CD4-positive, alpha-beta T cell (primary cell): ENCODE results near the gene GANAB. TPM values are rescaled to one million over a fixed set of nuclear protein-coding genes. Genes with fewer than 3 reads are reported as not detected.

Experiments used
- ATAC-seq: fragments of 200-7000 bp; cut with Tn5 transposase; one replicate; pipeline ENCODE4 v1.10.0; 2022; ENCODE audit warnings: mild to moderate bottlenecking; ENCODE audit not compliant: poor library complexity
- CTCF ChIA-PET: fragments of 350-600 bp; sonication (Branson Sonifier 250); formaldehyde crosslinking; loops from one replicate; lab custom pipeline; 2021; ENCODE audit warnings: antibody characterized with exemption, inconsistent platforms; lab: Charles Lee
- POLR2A ChIA-PET: fragments of 350-600 bp; sonication (Branson Sonifier 250); formaldehyde crosslinking; loops from one replicate; lab custom pipeline; 2021; ENCODE audit warnings: antibody characterized with exemption, inconsistent platforms; lab: Charles Lee
- DNase-seq, 14 experiments: peaks; one replicate each; pipeline ENCODE4 v3.0.0-alpha.2; 2013 to 2020; ENCODE audit warnings: mixed read lengths in 2 of 14
- H3K27ac ChIP-seq, 2 donors: one replicate each; pipeline versions ENCODE4 v1.5.1 to v1.7.0; 2013; ENCODE audit warnings: low read length in 2 of 2, low read depth in 1 of 2, mild to moderate bottlenecking in 1 of 2
- H3K27me3 ChIP-seq, 2 experiments: 1 replicate in 1 of 2; 2 replicates in 1 of 2; pipeline versions ENCODE4 v1.6.1 to v1.7.0; 2013; ENCODE audit warnings: low read length in 2 of 2, control low read depth in 1 of 2, mild to moderate bottlenecking in 1 of 2, moderate library complexity in 1 of 2; ENCODE audit not compliant: insufficient read depth in 2 of 2, control insufficient read depth in 1 of 2
- H3K36me3 ChIP-seq: one replicate; pipeline ENCODE4 v1.6.1; 2013; ENCODE audit warnings: low read length, control low read depth; ENCODE audit not compliant: insufficient read depth
- H3K4me1 ChIP-seq: one replicate; pipeline ENCODE4 v1.6.1; 2013; ENCODE audit warnings: low read length, control low read depth; ENCODE audit not compliant: insufficient read depth
- H3K4me3 ChIP-seq: one replicate; pipeline ENCODE4 v1.5.1; 2013; ENCODE audit warnings: mild to moderate bottlenecking, low read length, moderate library complexity
- H3K9me3 ChIP-seq, 2 experiments: 1 replicate in 1 of 2; 2 replicates in 1 of 2; pipeline versions ENCODE4 v1.6.1 to v1.7.0; 2013; ENCODE audit warnings: low read length in 2 of 2, mild to moderate bottlenecking in 2 of 2, control low read depth in 1 of 2, moderate library complexity in 1 of 2; ENCODE audit not compliant: control insufficient read depth in 1 of 2, insufficient read depth in 1 of 2
- H3K27ac Mint-ChIP-seq: one replicate; pipeline ENCODE4 v1.8.0; 2020; ENCODE audit warnings: mixed read lengths
- H3K27me3 Mint-ChIP-seq: one replicate; pipeline ENCODE4 v1.8.0; 2021; ENCODE audit warnings: mixed read lengths
- H3K36me3 Mint-ChIP-seq: one replicate; pipeline ENCODE4 v1.8.0; 2021; ENCODE audit warnings: low read depth, mixed read lengths
- H3K4me1 Mint-ChIP-seq: one replicate; pipeline ENCODE4 v1.8.0; 2021; ENCODE audit warnings: low read depth, mixed read lengths
- H3K4me3 Mint-ChIP-seq: one replicate; pipeline ENCODE4 v1.8.0; 2020; ENCODE audit warnings: mild to moderate bottlenecking, mixed read lengths
- H3K9me3 Mint-ChIP-seq: one replicate; pipeline ENCODE4 v1.8.0; 2020; ENCODE audit warnings: mixed read lengths
- CTCF ChIP-seq: fragments of 200-600 bp; IDR thresholded peaks from one replicate; pipeline ENCODE4 v1.8.0; 2022; ENCODE audit warnings: antibody characterized with exemption, mild to moderate bottlenecking
- intact Hi-C, 2 experiments: fragments of 100-400 bp; cut with DNase I in 1 of 2; cut with micrococcal nuclease in 1 of 2; formaldehyde crosslinking; loops; one replicate each; pipeline versions ENCODE4 v1.15.1 to v1.9.0; 2023 to 2025; cut with DNase I, micrococcal nuclease
- total RNA-seq, 174 experiments: library from RNA in 2 of 174; stranded (reverse) in 2 of 174; gene quantifications; one replicate each; pipeline ENCODE4 v1.2.3 and lab custom pipeline; 2021 to 2026

GANAB gene
- total RNA-seq, 2 experiments from 2014 or later, result 181 to 182 TPM

DNA sequence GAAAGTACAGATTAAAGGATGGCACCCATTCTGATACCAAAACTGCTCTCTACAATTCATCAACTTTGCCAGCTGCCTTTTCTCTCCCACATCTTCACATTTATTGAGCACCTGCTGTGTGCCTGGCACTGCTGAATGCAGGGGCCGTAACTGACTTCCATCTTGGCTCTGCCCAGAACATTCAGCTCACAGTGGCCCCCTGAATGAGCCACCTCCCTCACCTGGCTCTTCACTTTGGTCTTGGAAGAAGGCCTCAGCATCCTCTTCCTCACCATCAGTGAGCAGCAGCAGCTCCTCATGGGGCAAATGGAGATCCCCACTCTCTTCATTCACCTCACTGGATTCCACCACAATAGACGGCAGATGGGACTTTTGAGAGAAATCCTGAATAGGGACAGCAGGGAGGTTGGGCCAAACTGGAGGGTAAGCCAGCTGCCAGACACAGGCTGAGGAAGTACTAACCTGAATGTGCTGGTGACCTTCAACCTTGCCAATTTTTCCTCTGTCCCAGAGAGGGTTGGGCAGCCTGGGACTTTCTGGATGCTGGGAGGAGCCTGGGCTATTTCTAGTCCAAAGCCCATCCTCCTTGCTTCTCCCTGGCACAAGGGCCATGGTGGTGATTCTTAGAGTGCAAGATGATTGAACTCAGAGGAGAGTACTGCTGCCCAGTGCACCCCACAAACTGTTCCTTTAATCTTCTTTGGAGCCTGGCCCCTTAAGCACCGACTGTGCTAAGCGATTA lies 23.2 kb upstream of the GANAB start:
- ChIA-PET POLR2A (interaction anchor here (0.7 to 6.4 kb wide), 10 partner anchors 16 to 171 kb away, joined by 3 to 94 read pairs (median 16); partner anchors contain the start of genes EEF1G, HNRNPUL2, INTS5 and MTA2), CTCF (interaction anchor here (0.6 to 1.1 kb wide), 2 partner anchors 47 to 245 kb away, joined by 3 read pairs; no protein-coding TSS in a partner anchor)
- intact Hi-C loops, result loop anchor here (2.0 to 10.0 kb wide), 5 partner anchors 17 to 875 kb away; partner anchors contain the start of genes BSCL2 (in 2 of the 2), GNG3 (in 2 of the 2), INTS5 (in 2 of the 2) and TUT1 (in 2 of the 2)
- Mint-ChIP-seq H3K4me3 (peak overlapping the region; percentile 91), H3K4me1 (peaks cover 51% of the 10 kb centered on the region), H3K9me3 (no peaks in the 10 kb centered on the region), H3K27ac (peak overlapping the region; percentile 87), H3K27me3 (no peaks in the 10 kb centered on the region), H3K36me3 (peaks cover 39% of the 10 kb centered on the region)
- Histone ChIP-seq H3K9me3 (no peaks in the 10 kb centered on the region), H3K27me3 (no peaks in the 10 kb centered on the region), H3K27ac (no peak overlapping the region), H3K36me3 (peaks cover 19% of the 10 kb centered on the region), H3K4me1 (peaks cover 64% of the 10 kb centered on the region), H3K4me3 (no peak overlapping the region)
- DNase-seq (no peak), ATAC-seq (no peak)
- TF ChIP-seq CTCF, result no peak

DNA sequence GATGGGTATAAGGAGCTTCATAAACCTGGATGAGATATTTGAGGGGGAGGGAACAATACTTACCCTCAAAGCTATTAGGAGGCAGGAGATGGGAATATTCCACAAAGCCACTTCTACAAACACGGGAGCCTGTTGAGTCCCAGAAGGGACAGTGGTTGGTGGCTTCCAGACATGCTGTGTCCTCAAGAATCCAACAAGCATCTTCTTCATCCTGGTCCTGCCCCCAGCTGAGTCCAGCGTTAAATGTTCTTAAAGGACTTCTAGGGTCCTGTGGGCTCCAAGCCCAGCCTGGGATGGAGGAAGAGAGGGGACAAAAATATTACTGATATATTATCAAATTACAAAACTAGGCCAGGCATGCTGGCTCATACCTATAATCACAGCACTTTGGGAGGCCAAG lies 21.0 kb upstream of the GANAB start:
- ChIA-PET CTCF (interaction anchor here (1.4 kb wide), 1 partner anchor 13 kb away, joined by 3 read pairs; no protein-coding TSS in a partner anchor), POLR2A (interaction anchor here (0.8 to 5.3 kb wide), 10 partner anchors 10 to 173 kb away, joined by 3 to 170 read pairs (median 10); partner anchors contain the start of genes EEF1G, GANAB, HNRNPUL2 and INTS5)
- no peak for ATAC-seq
- Mint-ChIP-seq H3K4me1 (peaks cover 53% of the 10 kb centered on the region), H3K36me3 (peaks cover 49% of the 10 kb centered on the region), H3K4me3 (peak overlapping the region; percentile 99), H3K9me3 (no peaks in the 10 kb centered on the region), H3K27ac (peak overlapping the region; percentile 96), H3K27me3 (no peaks in the 10 kb centered on the region)
- Histone ChIP-seq H3K4me1 (peaks cover 66% of the 10 kb centered on the region), H3K36me3 (peaks cover 17% of the 10 kb centered on the region), H3K27me3 (no peaks in the 10 kb centered on the region), H3K4me3 (no peak overlapping the region), H3K9me3 (no peaks in the 10 kb centered on the region), H3K27ac (peak overlapping the region in 1 of 2 donors; percentile 35)
- DNase-seq, result no peak
- intact Hi-C loops, result loop anchor here in 1 of 2 experiments (10.0 kb wide), 1 partner anchor 873 kb away; the partner anchor contains the start of genes FEN1 and TMEM258
- TF ChIP-seq CTCF, result no peak

- intact Hi-C loops, result loop anchor here in 1 of 2 experiments (1.0 to 10.0 kb wide), 2 partner anchors 19 to 872 kb away; partner anchors contain the start of genes FEN1 and TMEM258
- no peak for TF ChIP-seq CTCF
- CTCF ChIA-PET, result interaction anchor here (1.3 to 1.9 kb wide), 3 partner anchors 14 to 242 kb away, joined by 4 to 7 read pairs (median 6); no protein-coding TSS in a partner anchor
- peak overlapping the region; percentile 73 for H3K4me3 ChIP-seq
- peaks cover 60% of the 10 kb centered on the region for H3K4me1 ChIP-seq
- Mint-ChIP-seq H3K4me3 (peak overlapping the region; percentile 99), H3K4me1 (peaks cover 43% of the 10 kb centered on the region), H3K27ac (peak overlapping the region; percentile 96), H3K27me3 (no peaks in the 10 kb centered on the region), H3K36me3 (peaks cover 43% of the 10 kb centered on the region), H3K9me3 (no peaks in the 10 kb centered on the region)
- H3K9me3 ChIP-seq, result no peaks in the 10 kb centered on the region
- H3K27ac ChIP-seq, result peak overlapping the region; percentile 80 to 88
- POLR2A ChIA-PET, result interaction anchor here (0.8 to 5.3 kb wide), 17 partner anchors 9 to 174 kb away, joined by 3 to 170 read pairs (median 40); partner anchors contain the start of genes B3GAT3, BSCL2, GANAB and GNG3
- H3K36me3 ChIP-seq, result peaks cover 21% of the 10 kb centered on the region
- H3K27me3 ChIP-seq, result no peaks in the 10 kb centered on the region
- ATAC-seq (no peak), DNase-seq (no peak)
Observed at GRCh38 chr11:62666259-62666926, 20.0 kb upstream of the GANAB start.
